ENCODE measurements around the gene SPEF1.

SPEF1 gene

DNA sequence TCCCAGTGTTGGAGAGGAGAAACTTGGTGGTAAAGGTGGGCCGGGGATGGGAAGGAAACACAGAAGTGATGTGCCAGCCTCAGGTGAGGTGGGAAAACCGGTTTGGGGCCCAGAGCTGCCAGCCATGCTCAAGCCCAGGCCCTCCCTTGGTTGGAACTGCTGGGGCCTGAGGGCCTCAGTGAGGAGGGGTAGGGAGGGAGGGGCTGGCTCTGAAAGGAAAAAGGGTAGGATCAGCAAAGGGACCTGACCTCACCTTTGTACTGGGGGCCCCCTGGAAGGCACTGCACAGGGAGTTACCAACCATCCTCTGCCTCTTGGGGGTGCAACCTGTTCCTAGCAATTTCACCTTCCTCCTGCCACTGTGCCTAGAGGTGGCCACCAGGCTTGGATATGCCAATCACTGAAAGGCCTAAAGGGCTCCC is 1.8 kb upstream of the SPEF1 start:
- TF ChIP-seq, protein P1, sequence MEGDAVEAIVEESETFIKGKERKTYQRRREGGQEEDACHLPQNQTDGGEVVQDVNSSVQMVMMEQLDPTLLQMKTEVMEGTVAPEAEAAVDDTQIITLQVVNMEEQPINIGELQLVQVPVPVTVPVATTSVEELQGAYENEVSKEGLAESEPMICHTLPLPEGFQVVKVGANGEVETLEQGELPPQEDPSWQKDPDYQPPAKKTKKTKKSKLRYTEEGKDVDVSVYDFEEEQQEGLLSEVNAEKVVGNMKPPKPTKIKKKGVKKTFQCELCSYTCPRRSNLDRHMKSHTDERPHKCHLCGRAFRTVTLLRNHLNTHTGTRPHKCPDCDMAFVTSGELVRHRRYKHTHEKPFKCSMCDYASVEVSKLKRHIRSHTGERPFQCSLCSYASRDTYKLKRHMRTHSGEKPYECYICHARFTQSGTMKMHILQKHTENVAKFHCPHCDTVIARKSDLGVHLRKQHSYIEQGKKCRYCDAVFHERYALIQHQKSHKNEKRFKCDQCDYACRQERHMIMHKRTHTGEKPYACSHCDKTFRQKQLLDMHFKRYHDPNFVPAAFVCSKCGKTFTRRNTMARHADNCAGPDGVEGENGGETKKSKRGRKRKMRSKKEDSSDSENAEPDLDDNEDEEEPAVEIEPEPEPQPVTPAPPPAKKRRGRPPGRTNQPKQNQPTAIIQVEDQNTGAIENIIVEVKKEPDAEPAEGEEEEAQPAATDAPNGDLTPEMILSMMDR (IDR thresholded peaks at IDR 0.05; ENCODE audit: borderline replicate concordance, insufficient read depth, low read depth, low read length), result no peak
- no peak overlapping the region for H3K4me3 ChIP-seq (ENCODE audit: low read depth, low read length)

DNA sequence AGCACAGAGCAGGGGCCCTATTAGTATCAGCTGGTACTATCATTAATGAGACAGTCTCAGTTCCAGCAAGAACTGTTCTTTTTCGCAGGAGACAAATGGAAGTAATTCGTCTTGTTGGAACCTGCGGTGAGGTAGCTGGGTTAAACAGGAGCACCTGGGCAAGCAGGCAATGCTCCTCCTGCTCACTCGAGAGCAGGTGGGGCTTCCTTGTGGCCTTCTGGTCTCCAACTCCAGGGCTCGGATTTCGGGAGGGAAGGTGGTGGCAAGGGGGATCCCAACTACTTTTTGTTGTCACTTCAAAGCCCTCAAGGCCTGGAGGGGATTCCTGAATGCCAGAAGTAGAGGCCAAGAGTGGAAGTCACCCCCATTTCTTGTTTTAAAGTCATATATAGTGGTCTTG is 1.3 kb upstream of the SPEF1 start:
- TF ChIP-seq, protein P1 (IDR thresholded peaks at IDR 0.05; ENCODE audit: borderline replicate concordance, insufficient read depth, low read depth, low read length), result no peak
- H3K4me3 ChIP-seq (ENCODE audit: low read depth, low read length), result no peak overlapping the region

DNA sequence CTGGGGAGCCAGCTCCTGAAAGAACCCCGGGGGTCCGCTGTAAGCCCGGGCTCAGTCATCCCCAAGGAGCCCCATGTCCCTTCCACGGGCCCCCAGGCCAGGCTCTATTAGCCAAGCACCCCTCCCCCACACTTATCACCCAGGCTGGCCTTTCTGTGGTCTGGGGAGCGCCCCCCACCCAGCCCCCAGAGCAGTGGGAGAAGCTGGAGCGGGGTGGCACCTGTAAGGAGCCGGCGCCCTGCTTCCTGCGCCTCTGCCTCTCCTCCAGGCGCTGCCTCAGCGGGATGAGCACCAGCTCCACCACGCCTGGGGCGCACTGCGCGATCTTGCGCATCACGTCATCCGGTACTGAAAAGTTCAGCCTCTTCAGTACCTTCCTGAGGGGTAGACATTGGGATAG is 2.3 kb downstream of the SPEF1 start:
- TF ChIP-seq, protein P1 (IDR thresholded peaks at IDR 0.05; ENCODE audit: borderline replicate concordance, insufficient read depth, low read depth, low read length), result no peak
- no peak overlapping the region for H3K4me3 ChIP-seq (ENCODE audit: low read depth, low read length)

DNA sequence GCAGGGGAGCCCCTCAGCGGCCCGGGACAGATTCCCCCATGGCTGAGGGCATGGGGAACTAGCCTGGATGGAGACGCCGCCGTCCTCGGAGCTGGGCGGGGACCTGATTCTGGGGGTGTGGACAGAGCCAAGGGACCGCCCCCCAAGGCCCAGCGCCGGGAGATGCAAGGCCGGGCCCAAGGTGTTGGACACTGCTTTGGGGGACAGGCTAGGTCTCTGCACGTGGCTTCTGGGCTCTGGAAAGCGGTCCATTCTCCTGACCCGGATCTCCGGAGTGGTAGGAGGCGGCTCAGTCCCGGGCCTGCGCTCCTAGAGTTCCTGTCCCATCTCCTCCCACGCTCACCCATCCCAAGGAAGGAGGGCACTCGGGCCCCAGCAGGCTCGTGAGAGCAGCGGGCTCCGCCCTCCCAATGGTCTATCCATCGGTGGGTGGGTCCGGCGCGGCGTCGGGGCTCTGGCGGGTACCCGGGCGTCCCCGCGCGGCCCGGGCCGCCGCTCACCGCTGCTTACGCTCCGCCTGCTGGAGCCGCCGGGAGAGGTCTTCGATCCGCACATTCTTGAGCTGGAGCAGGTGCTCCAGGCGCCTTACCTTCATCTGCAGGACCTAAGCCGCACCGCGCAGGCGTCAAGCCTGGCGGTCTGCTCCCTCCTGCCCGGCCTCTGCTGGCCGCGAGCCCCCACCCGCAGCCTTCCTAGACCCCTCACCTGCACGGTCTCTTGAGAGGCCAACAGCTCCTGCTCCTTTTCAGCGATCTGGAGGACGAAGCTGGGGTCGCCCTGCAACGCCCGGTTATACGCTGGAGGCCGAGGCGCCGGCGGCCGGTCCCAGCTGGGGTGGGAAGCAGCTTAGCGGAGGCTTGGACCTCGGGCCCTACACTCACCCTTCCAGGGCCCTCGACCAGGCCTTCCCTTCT is 3.3 kb downstream of the SPEF1 start:
- TF ChIP-seq, protein P1 (IDR thresholded peaks at IDR 0.05; ENCODE audit: borderline replicate concordance, insufficient read depth, low read depth, low read length), result no peak
- peak overlapping the region; percentile 27 for H3K4me3 ChIP-seq (ENCODE audit: low read depth, low read length)

DNA sequence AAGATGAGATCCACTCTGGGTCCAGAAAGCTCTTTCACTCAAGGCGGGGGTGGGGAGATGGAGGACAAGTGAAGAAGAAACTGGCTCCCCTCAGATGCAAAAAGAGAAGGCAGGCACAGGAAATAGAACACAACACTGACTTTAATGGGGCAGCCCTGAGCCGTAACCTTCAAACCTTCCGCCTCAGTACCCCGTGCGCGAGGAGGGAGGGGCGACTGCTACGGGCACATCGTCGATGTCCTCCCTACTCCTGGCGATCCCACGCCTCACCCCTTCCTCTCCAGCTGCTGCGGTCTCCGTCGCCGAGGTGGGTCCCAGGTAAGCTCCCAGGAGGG is 3.9 kb downstream of the SPEF1 start:
- TF ChIP-seq, protein P1 (IDR thresholded peaks at IDR 0.05; ENCODE audit: borderline replicate concordance, insufficient read depth, low read depth, low read length), result no peak
- no peak overlapping the region for H3K4me3 ChIP-seq (ENCODE audit: low read depth, low read length)

DNA sequence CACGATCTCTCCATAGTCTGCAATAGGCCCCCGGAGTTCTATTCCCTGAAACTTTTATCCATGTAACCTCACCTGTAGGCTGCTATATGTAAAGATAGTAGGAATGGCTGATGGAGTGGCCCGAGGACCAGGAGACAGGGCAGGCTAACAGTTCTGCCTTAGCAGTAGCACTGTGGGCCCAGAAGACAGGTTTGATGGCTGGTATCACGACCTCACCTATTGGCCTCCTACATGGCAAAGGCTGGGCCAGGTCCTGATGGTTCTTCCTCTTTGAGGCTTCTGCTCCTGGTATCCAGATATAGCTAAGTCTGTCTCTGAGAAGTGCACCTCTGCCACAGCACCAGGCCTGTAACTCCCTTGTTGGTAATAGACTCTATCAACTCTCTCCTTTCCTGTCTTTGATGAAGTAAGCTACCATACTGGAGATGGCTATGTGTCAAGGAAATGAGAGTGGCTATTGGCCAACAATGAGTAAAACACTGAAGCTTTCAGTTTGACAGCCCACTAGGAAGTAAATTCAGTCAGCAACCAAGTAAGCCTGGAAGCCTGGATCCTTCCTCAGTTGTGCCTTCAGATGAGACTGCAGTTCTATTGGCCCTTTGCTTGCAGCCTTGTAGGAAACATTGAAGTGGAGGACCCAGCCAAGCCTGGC is 5.7 kb downstream of the SPEF1 start:
- TF ChIP-seq, protein P1 (IDR thresholded peaks at IDR 0.05; ENCODE audit: borderline replicate concordance, insufficient read depth, low read depth, low read length), result no peak

More for the DNA sequence above, 5.7 kb downstream of the SPEF1 start:
- H3K4me3 ChIP-seq (ENCODE audit: low read depth, low read length), result no peak overlapping the region
